HepG2 (cell line): ENCODE data around the gene SLC35A3. TPM values are rescaled to one million over a fixed set of nuclear protein-coding genes. Genes with fewer than 3 reads are reported as not detected.
A peak's percentile ranks its signal among the peaks of the same experiment; 100 is the strongest.

Source experiments
- ATAC-seq: fragments of 200-7000 bp; cut with Tn5 transposase; 3 replicates; pipeline ENCODE4 v1.9.1; 2020; ENCODE audit warnings: mild to moderate bottlenecking, moderate library complexity
- BruUV-seq: library from RNA; stranded (reverse); fragments of 400-500 nt; replicated peaks from 2 replicates; lab custom pipeline; 2021; lab: Mats Ljungman, UMichigan
- CTCF ChIA-PET: fragments of 300-600 bp; formaldehyde crosslinking; extraction: SDS; loops from one replicate; lab custom pipeline; 2021; ENCODE audit warnings: low total read pairs, inconsistent platforms, low intra/inter-chr PET ratio; lab: Yijun Ruan, JAX
- POLR2A ChIA-PET: fragments of 350-600 bp; sonication (Branson Sonifier 250); formaldehyde crosslinking; loops from one replicate; lab custom pipeline; 2020; ENCODE audit warnings: antibody characterized with exemption, inconsistent platforms; lab: Yijun Ruan, JAX
- DNase-seq: peaks from one replicate; pipeline ENCODE4 v3.0.0-alpha.2; 2015; ENCODE audit warnings: low spot score
- FAIRE-seq: peaks from 3 replicates; lab custom pipeline; 2011; peaks lifted over from hg19 to GRCh38; lab: Jason Lieb, UNC
- H2AFZ ChIP-seq: one replicate; pipeline ENCODE4 v1.6.1; 2011; ENCODE audit warnings: low read length, inconsistent platforms
- H3K27ac ChIP-seq: fragments of 300-600 bp; 3 replicates; pipeline ENCODE4 v1.8.0; 2011; ENCODE audit warnings: mixed run types, mild to moderate bottlenecking, mixed read lengths, low read length, inconsistent platforms; ENCODE audit not compliant: insufficient read depth; ENCODE audit errors: extremely low read length
- H3K27me3 ChIP-seq, 2 experiments: fragments of 200-600 bp in 1 of 2; 2 replicates in 1 of 2; 3 replicates in 1 of 2; pipeline versions ENCODE4 v1.6.0 to v1.8.0; 2011; ENCODE audit warnings: low read length in 2 of 2, mild to moderate bottlenecking in 2 of 2, moderate library complexity in 2 of 2, inconsistent platforms in 1 of 2; ENCODE audit not compliant: insufficient read depth in 2 of 2, control insufficient read depth in 1 of 2
- H3K36me3 ChIP-seq, 2 experiments: fragments of 200-600 bp in 1 of 2; replicated peaks in 1 of 2; 2 replicates in 1 of 2; 3 replicates in 1 of 2; pipeline versions ENCODE4 v1.5.1 to v1.8.0; 2011; ENCODE audit warnings: low read length in 2 of 2, inconsistent platforms in 1 of 2; ENCODE audit not compliant: insufficient read depth in 2 of 2, control insufficient read depth in 1 of 2
- H3K4me1 ChIP-seq: 2 replicates; pipeline ENCODE4 v1.5.1; 2012; ENCODE audit warnings: low read length, inconsistent platforms; ENCODE audit not compliant: insufficient read depth
- H3K4me2 ChIP-seq: 2 replicates; pipeline ENCODE4 v1.6.0; 2011; ENCODE audit warnings: low read depth, low read length, inconsistent platforms
- H3K4me3 ChIP-seq, 3 experiments: fragments of 200-600 bp in 1 of 3; sonication (generic), shearing (Covaris generic) in 1 of 3; replicated peaks in 1 of 3; 2 replicates each; pipeline ENCODE4 v1.5.1; 2011 to 2016; ENCODE audit warnings: low read length in 3 of 3, inconsistent platforms in 2 of 3, low read depth in 2 of 3, mild to moderate bottlenecking in 2 of 3, control low read depth in 1 of 3, mixed read lengths in 1 of 3; ENCODE audit not compliant: insufficient read depth in 1 of 3
- H3K79me2 ChIP-seq: one replicate; pipeline ENCODE4 v1.6.1; 2011; ENCODE audit warnings: low read length, inconsistent platforms; ENCODE audit not compliant: insufficient read depth
- H3K9ac ChIP-seq: 2 replicates; pipeline ENCODE4 v1.6.0; 2011; ENCODE audit warnings: mild to moderate bottlenecking, low read depth, low read length, inconsistent platforms; ENCODE audit not compliant: insufficient read depth
- H3K9me3 ChIP-seq: 2 replicates; pipeline ENCODE4 v1.5.1; 2012; ENCODE audit warnings: mild to moderate bottlenecking, low read length
- H4K20me1 ChIP-seq: 2 replicates; pipeline ENCODE4 v1.6.0; 2011; ENCODE audit warnings: inconsistent platforms, mild to moderate bottlenecking, low read length, moderate library complexity; ENCODE audit not compliant: insufficient read depth
- ATAD3A ChIP-seq: sonication (generic); formaldehyde crosslinking; IDR thresholded peaks from 2 replicates; pipeline ENCODE4 v1.4.0; 2020; ENCODE audit warnings: missing genetic modification reagents
- CEBPB ChIP-seq: IDR thresholded peaks from 2 replicates; pipeline ENCODE4 v1.6.1; 2011; ENCODE audit warnings: low read depth, low read length, improper control_type of control experiment, borderline replicate concordance
- DPF2 ChIP-seq: sonication (generic); formaldehyde crosslinking; IDR thresholded peaks from 2 replicates; pipeline ENCODE4 v1.4.0; 2020; ENCODE audit warnings: mild to moderate bottlenecking, low read depth, missing genetic modification reagents, borderline replicate concordance
- EEA1 ChIP-seq: sonication (generic); formaldehyde crosslinking; IDR thresholded peaks from 2 replicates; pipeline ENCODE4 v1.5.1; 2020; ENCODE audit warnings: mild to moderate bottlenecking, missing genetic modification reagents, borderline replicate concordance
- NRL ChIP-seq: sonication (generic); formaldehyde crosslinking; IDR thresholded peaks from 2 replicates; pipeline ENCODE4 v1.5.0; 2020; ENCODE audit warnings: missing genetic modification reagents, mild to moderate bottlenecking, moderate library complexity, borderline replicate concordance
- PRPF4 ChIP-seq: fragments of 200-400 bp; formaldehyde crosslinking; IDR thresholded peaks from 2 replicates; pipeline ENCODE4 v1.6.1; 2016; ENCODE audit warnings: low read length, low read depth; ENCODE audit not compliant: poor library complexity, severe bottlenecking
- REXO4 ChIP-seq: sonication (generic); formaldehyde crosslinking; IDR thresholded peaks from 2 replicates; pipeline ENCODE4 v1.8.0; 2022; ENCODE audit warnings: missing genetic modification reagents, mild to moderate bottlenecking, borderline replicate concordance
- SAP130 ChIP-seq: IDR thresholded peaks from 2 replicates; pipeline ENCODE4 v1.6.1; 2016; ENCODE audit warnings: low read depth
- SMARCE1 ChIP-seq: fragments of 450-650 bp; IDR thresholded peaks from 2 replicates; pipeline ENCODE4 v1.6.1; 2017; ENCODE audit warnings: borderline replicate concordance
- TEAD2 ChIP-seq: sonication (generic); formaldehyde crosslinking; IDR thresholded peaks from 2 replicates; pipeline ENCODE4 v1.9.0; 2021; ENCODE audit warnings: missing genetic modification reagents
- U2AF1 ChIP-seq: fragments of 200-400 bp; formaldehyde crosslinking; optimal IDR thresholded peaks from 2 replicates; pipeline ENCODE3; 2017; ENCODE audit warnings: mild to moderate bottlenecking, low read depth, low read length
- ZIK1 ChIP-seq: sonication (generic); formaldehyde crosslinking; IDR thresholded peaks from 2 replicates; pipeline ENCODE4 v1.5.0; 2020; ENCODE audit warnings: mild to moderate bottlenecking, low read depth, missing genetic modification reagents, borderline replicate concordance
- ZNF460 ChIP-seq: sonication (generic); formaldehyde crosslinking; IDR thresholded peaks from 2 replicates; pipeline ENCODE4 v1.5.1; 2020; ENCODE audit warnings: missing genetic modification reagents, mild to moderate bottlenecking, borderline replicate concordance
- WGBS: methylation state at CpG from one replicate; pipeline ENCODE4 v1.1.6; 2017; ENCODE audit warnings: low lambda C conversion rate; 5-methylcytosine and 5-hydroxymethylcytosine counted together
- in situ Hi-C: cut with HindIII; loops from 2 replicates; pipeline ENCODE4 v1.10.0; 2017; ENCODE audit warnings: low pct_unique_long_range_greater_than_20kb; ENCODE audit not compliant: extremely low pct_ligation_motif_present
- intact Hi-C: fragments of 100-400 bp; cut with micrococcal nuclease; formaldehyde crosslinking; loops from one replicate; pipeline ENCODE4 v1.10.0; 2022; ENCODE audit not compliant: unreplicated experiment
- polyA plus RNA-seq, 8 experiments: library from polyadenylated mRNA; depleted of rRNA in 3 of 8; stranded (reverse) in 7 of 8; unstranded in 1 of 8; fragments of >200 nt; fragmentation: Illumina TruSeq in 4 of 8; extraction: Trizol in 4 of 8; gene quantifications; 2 replicates each; pipeline versions ENCODE4 v1.2.1 to v1.2.3, GENCODE V29; 2011 to 2016; ENCODE audit warnings: low read depth in 4 of 8, missing spikeins in 1 of 8, mixed read lengths in 1 of 8; ENCODE audit not compliant: insufficient read depth in 1 of 8
- total RNA-seq, 5 experiments: library from RNA; depleted of rRNA; stranded (reverse); fragments of >200 nt; fragmentation: Illumina TruSeq; extraction: Trizol; gene quantifications; 2 replicates each; pipeline ENCODE4 v1.2.3, GENCODE V29; 2016; ENCODE audit warnings: low read depth in 1 of 5
- TF ChIP-seq, protein P1 (sequence below): IDR thresholded peaks from 2 replicates; pipeline ENCODE4 v1.6.1; 2012; ENCODE audit warnings: low read depth, low read length, improper control_type of control experiment
- TF ChIP-seq, protein P2 (sequence below): sonication (generic); formaldehyde crosslinking; IDR thresholded peaks from 2 replicates; pipeline ENCODE4 v1.4.0; 2020; ENCODE audit warnings: missing genetic modification reagents, borderline replicate concordance
- TF ChIP-seq, protein P3 (sequence below): IDR thresholded peaks from 2 replicates; pipeline ENCODE4 v1.6.1; 2018; ENCODE audit warnings: missing genetic modification reagents
- TF ChIP-seq, protein P4 (sequence below): sonication (generic); formaldehyde crosslinking; IDR thresholded peaks from 2 replicates; pipeline ENCODE4 v1.9.0; 2022; ENCODE audit warnings: missing genetic modification reagents, mild to moderate bottlenecking, borderline replicate concordance

The SLC35A3 gene
- total and polyA plus RNA-seq, 2 of the 13 experiments (the other 11 are each of a cell fraction or from before 2014, with no cell fraction given): 11.2 to 24.9 TPM

DNA sequence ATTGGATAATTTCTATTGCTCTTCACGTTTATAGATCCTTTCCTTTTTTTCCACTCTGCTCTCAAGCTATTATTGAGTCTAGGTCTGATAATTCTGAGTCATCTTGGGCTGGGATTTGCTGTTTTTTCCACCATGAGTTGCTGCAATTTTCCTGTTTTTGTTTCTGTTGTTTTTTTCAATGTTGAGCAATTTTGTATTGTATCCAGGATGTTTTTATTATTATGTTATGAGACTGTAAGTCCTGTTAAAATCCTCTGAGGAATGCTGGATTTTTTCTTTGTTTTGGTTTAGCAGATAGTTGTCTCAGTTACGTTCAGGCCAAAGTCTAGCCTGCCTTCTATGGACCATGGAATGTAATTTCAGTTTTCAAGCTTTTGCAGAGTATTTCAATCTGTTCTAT, 13.0 kb upstream of the SLC35A3 start (continued):
- TF ChIP-seq, protein P1, sequence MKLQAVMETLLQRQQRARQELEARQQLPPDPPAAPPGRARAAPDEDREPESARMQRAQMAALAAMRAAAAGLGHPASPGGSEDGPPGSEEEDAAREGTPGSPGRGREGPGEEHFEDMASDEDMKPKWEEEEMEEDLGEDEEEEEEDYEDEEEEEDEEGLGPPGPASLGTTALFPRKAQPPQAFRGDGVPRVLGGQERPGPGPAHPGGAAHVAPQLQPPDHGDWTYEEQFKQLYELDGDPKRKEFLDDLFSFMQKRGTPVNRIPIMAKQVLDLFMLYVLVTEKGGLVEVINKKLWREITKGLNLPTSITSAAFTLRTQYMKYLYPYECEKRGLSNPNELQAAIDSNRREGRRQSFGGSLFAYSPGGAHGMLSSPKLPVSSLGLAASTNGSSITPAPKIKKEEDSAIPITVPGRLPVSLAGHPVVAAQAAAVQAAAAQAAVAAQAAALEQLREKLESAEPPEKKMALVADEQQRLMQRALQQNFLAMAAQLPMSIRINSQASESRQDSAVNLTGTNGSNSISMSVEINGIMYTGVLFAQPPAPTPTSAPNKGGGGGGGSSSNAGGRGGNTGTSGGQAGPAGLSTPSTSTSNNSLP: peak; percentile 32; the same call in 1 of the 2 replicates
- no peak for TF ChIP-seq NRL

DNA sequence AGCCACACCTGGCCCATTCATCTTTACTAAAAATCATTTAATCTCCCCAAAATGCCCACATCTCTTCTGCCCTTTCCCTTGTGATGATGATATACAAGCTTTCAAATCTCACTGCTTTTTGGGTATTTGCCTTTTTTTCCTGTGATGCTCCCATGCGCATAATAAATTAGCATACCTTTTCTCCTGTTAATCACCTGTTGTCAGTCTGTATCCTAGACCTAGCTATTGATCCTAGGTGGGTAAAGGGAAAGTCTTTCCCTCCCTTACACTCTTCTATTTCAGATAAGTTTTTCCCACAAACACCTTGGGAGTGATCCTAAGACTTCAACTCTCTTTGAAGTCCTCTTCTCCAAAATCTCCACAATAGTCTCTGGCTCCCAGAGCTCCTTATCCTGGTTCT, 12.0 kb upstream of the SLC35A3 start:
- H3K9me3 ChIP-seq: no peaks in the 10 kb centered on the region
- in situ Hi-C loops: no loop called here
- H3K36me3 ChIP-seq: no peaks in the 10 kb centered on the region
- BruUV-seq: no TSS peak
- ChIA-PET POLR2A (interaction anchor here (2.3 kb wide), 1 partner anchor 12 kb away, joined by 6 read pairs; the partner anchor contains the start of gene SLC35A3), CTCF (no interaction called here)
- no peak for FAIRE-seq
- H3K9ac ChIP-seq: no peak overlapping the region
- H3K79me2 ChIP-seq: no peaks in the 10 kb centered on the region
- H3K4me3 ChIP-seq: no peak overlapping the region
- no peak for ATAC-seq
- peaks cover 20% of the 10 kb centered on the region for H3K4me1 ChIP-seq
- H3K4me2 ChIP-seq: no peak overlapping the region
- intact Hi-C loops: no loop called here
- 100% methylated on average over 1 of the region's 1 CpG for WGBS
- peak overlapping the region; percentile 69 for H2AFZ ChIP-seq
- H3K27me3 ChIP-seq: no peaks in the 10 kb centered on the region
- no peak for DNase-seq
- no peak overlapping the region for H3K27ac ChIP-seq
- no peaks in the 10 kb centered on the region for H4K20me1 ChIP-seq
- no peak for TF ChIP-seq ZNF460 (CRISPR knock-in tag)
- TF ChIP-seq, protein P2, sequence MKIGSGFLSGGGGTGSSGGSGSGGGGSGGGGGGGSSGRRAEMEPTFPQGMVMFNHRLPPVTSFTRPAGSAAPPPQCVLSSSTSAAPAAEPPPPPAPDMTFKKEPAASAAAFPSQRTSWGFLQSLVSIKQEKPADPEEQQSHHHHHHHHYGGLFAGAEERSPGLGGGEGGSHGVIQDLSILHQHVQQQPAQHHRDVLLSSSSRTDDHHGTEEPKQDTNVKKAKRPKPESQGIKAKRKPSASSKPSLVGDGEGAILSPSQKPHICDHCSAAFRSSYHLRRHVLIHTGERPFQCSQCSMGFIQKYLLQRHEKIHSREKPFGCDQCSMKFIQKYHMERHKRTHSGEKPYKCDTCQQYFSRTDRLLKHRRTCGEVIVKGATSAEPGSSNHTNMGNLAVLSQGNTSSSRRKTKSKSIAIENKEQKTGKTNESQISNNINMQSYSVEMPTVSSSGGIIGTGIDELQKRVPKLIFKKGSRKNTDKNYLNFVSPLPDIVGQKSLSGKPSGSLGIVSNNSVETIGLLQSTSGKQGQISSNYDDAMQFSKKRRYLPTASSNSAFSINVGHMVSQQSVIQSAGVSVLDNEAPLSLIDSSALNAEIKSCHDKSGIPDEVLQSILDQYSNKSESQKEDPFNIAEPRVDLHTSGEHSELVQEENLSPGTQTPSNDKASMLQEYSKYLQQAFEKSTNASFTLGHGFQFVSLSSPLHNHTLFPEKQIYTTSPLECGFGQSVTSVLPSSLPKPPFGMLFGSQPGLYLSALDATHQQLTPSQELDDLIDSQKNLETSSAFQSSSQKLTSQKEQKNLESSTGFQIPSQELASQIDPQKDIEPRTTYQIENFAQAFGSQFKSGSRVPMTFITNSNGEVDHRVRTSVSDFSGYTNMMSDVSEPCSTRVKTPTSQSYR (CRISPR knock-in tag): no peak
- no peak for TF ChIP-seq PRPF4
- TF ChIP-seq ZIK1 (CRISPR knock-in tag): no peak
- no peak for TF ChIP-seq U2AF1
- TF ChIP-seq, protein P3, sequence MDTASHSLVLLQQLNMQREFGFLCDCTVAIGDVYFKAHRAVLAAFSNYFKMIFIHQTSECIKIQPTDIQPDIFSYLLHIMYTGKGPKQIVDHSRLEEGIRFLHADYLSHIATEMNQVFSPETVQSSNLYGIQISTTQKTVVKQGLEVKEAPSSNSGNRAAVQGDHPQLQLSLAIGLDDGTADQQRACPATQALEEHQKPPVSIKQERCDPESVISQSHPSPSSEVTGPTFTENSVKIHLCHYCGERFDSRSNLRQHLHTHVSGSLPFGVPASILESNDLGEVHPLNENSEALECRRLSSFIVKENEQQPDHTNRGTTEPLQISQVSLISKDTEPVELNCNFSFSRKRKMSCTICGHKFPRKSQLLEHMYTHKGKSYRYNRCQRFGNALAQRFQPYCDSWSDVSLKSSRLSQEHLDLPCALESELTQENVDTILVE: no peak
- TF ChIP-seq, protein P4, sequence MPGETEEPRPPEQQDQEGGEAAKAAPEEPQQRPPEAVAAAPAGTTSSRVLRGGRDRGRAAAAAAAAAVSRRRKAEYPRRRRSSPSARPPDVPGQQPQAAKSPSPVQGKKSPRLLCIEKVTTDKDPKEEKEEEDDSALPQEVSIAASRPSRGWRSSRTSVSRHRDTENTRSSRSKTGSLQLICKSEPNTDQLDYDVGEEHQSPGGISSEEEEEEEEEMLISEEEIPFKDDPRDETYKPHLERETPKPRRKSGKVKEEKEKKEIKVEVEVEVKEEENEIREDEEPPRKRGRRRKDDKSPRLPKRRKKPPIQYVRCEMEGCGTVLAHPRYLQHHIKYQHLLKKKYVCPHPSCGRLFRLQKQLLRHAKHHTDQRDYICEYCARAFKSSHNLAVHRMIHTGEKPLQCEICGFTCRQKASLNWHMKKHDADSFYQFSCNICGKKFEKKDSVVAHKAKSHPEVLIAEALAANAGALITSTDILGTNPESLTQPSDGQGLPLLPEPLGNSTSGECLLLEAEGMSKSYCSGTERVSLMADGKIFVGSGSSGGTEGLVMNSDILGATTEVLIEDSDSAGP: no peak
- TF ChIP-seq DPF2 (CRISPR knock-in tag): no peak
- TF ChIP-seq CEBPB: no peak
- no peak for TF ChIP-seq SMARCE1
- no peak for TF ChIP-seq ATAD3A (CRISPR knock-in tag)
- TF ChIP-seq EEA1: no peak
- TF ChIP-seq REXO4 (CRISPR knock-in tag): no peak
- TF ChIP-seq SAP130: no peak
- no peak for TF ChIP-seq TEAD2 (CRISPR knock-in tag)
